HG02970 (cell line): ENCODE measurements around the gene ZNF91.
"Not testable (repeated sequence)": the region's sequence is repeated elsewhere in the genome, so short reads cannot be mapped to it uniquely, and the experiment has no call there.

ENCODE experiments used
- ATAC-seq: cut with Tn5 transposase; IDR thresholded peaks from one replicate; pipeline ENCODE4 v1.9.1; 2021; ENCODE audit warnings: mild to moderate bottlenecking, moderate library complexity, moderate number of reproducible peaks; ENCODE audit not compliant: unreplicated experiment, low FRiP score

Gene ZNF91

GRCh38 chr19:23399443-23399842 is 4.2 kb upstream of the ZNF91 start:
- ATAC-seq = no peak

- not testable (repeated sequence) for ATAC-seq
Observed at GRCh38 chr19:23395722-23396117, 449 bp upstream of the ZNF91 start.

- no peak for ATAC-seq
Observed at GRCh38 chr19:23394511-23394910, 760 bp downstream of the ZNF91 start.

- ATAC-seq = no peak
Observed at GRCh38 chr19:23393121-23393520, 2.1 kb downstream of the ZNF91 start.

GRCh38 chr19:23391236-23391635 is 4.0 kb downstream of the ZNF91 start:
- no peak for ATAC-seq

GRCh38 chr19:23385404-23385803 is 9.9 kb downstream of the ZNF91 start:
- no peak for ATAC-seq

GRCh38 chr19:23384858-23385257 is 10.4 kb downstream of the ZNF91 start:
- ATAC-seq = no peak

- no peak for ATAC-seq
Observed at GRCh38 chr19:23384166-23384565, 11.1 kb downstream of the ZNF91 start.

- ATAC-seq = no peak
Observed at GRCh38 chr19:23382955-23383354, 12.3 kb downstream of the ZNF91 start.

- no peak for ATAC-seq
Observed at GRCh38 chr19:23381114-23381513, 14.2 kb downstream of the ZNF91 start.

- ATAC-seq = not testable (repeated sequence)
Observed at GRCh38 chr19:23379671-23380070, 15.6 kb downstream of the ZNF91 start.

- no peak for ATAC-seq
Observed at GRCh38 chr19:23378948-23379347, 16.3 kb downstream of the ZNF91 start.

GRCh38 chr19:23377276-23377675 is 18.0 kb downstream of the ZNF91 start:
- no peak for ATAC-seq

GRCh38 chr19:23366437-23366836 is 28.8 kb downstream of the ZNF91 start:
- no peak for ATAC-seq

GRCh38 chr19:23366031-23366430 is 29.2 kb downstream of the ZNF91 start:
- not testable (repeated sequence) for ATAC-seq

- ATAC-seq = no peak
Observed at GRCh38 chr19:23365222-23365621, 30.0 kb downstream of the ZNF91 start.

- not testable (repeated sequence) for ATAC-seq
Observed at GRCh38 chr19:23361843-23362242, 33.4 kb downstream of the ZNF91 start.

- no peak for ATAC-seq
Observed at GRCh38 chr19:23351806-23352205, 43.5 kb downstream of the ZNF91 start.

- ATAC-seq = no peak
Observed at GRCh38 chr19:23346696-23347095, 48.6 kb downstream of the ZNF91 start.

GRCh38 chr19:23345838-23346237 is 49.4 kb downstream of the ZNF91 start:
- ATAC-seq = no peak

GRCh38 chr19:23343434-23344010 is 51.7 kb downstream of the ZNF91 start:
- no peak for ATAC-seq

- ATAC-seq = no peak
Observed at GRCh38 chr19:23328211-23328610, 67.1 kb downstream of the ZNF91 start.
